Measurements from ENCODE around the gene MPST. TPM values are rescaled to one million over a fixed set of nuclear protein-coding genes. Genes with fewer than 3 reads are reported as not detected.

MPST gene
- total RNA-seq, 1 donor from 2014 or later: 101 TPM

- H3K4me1 Mint-ChIP-seq (ENCODE audit: low read depth): no peaks in the 10 kb centered on the region
- H3K27ac Mint-ChIP-seq: no peak overlapping the region
- H3K9me3 Mint-ChIP-seq (ENCODE audit: low read depth): no peaks in the 10 kb centered on the region
- H3K4me3 Mint-ChIP-seq (ENCODE audit: low read depth): no peak overlapping the region
- H3K27me3 Mint-ChIP-seq: peaks cover 30% of the 10 kb centered on the region
- DNase-seq (ENCODE audit: low spot score, unreplicated experiment): no peak
- TF ChIP-seq CTCF (IDR thresholded peaks at IDR 0.05; ENCODE audit: unreplicated experiment): no peak
- H3K36me3 Mint-ChIP-seq (ENCODE audit: insufficient read depth): no peaks in the 10 kb centered on the region
Measured at GRCh38 chr22:37007651-37008050, 11.9 kb upstream of the MPST start.

DNA sequence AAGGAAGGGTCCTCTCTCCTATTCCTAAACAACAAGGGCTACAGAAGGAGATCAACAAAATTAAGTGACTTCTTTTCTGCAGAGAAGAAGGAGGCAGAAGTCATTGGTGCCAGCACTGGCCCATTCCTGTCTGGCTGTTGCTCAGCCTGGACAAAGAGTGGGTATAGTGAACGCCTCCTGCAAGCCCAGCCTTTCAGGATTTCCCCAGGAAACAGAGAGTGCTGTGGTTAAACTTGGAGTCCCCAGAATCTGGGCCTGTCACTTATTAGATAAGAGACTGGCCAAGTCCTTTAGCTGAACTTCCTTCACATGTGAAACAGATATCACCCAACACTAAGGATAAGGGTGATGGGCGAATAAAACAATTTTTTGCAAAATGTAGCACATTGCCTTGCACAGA is 11.2 kb upstream of the MPST start:
- Mint-ChIP-seq H3K4me3 (ENCODE audit: low read depth) (no peak overlapping the region), H3K27ac (no peak overlapping the region), H3K36me3 (ENCODE audit: insufficient read depth) (no peaks in the 10 kb centered on the region), H3K4me1 (ENCODE audit: low read depth) (no peaks in the 10 kb centered on the region), H3K9me3 (ENCODE audit: low read depth) (no peaks in the 10 kb centered on the region), H3K27me3 (peaks cover 22% of the 10 kb centered on the region)
- no peak for TF ChIP-seq CTCF (IDR thresholded peaks at IDR 0.05; ENCODE audit: unreplicated experiment)
- no peak for DNase-seq (ENCODE audit: low spot score, unreplicated experiment)

- Mint-ChIP-seq H3K4me1 (ENCODE audit: low read depth) (peaks cover 1% of the 10 kb centered on the region), H3K27me3 (peaks cover 21% of the 10 kb centered on the region), H3K9me3 (ENCODE audit: low read depth) (no peaks in the 10 kb centered on the region), H3K4me3 (ENCODE audit: low read depth) (no peak overlapping the region), H3K36me3 (ENCODE audit: insufficient read depth) (no peaks in the 10 kb centered on the region), H3K27ac (no peak overlapping the region)
- TF ChIP-seq CTCF (IDR thresholded peaks at IDR 0.05; ENCODE audit: unreplicated experiment): no peak
- DNase-seq (ENCODE audit: low spot score, unreplicated experiment): no peak
Measured at GRCh38 chr22:37009490-37009889, 10.1 kb upstream of the MPST start.

DNA sequence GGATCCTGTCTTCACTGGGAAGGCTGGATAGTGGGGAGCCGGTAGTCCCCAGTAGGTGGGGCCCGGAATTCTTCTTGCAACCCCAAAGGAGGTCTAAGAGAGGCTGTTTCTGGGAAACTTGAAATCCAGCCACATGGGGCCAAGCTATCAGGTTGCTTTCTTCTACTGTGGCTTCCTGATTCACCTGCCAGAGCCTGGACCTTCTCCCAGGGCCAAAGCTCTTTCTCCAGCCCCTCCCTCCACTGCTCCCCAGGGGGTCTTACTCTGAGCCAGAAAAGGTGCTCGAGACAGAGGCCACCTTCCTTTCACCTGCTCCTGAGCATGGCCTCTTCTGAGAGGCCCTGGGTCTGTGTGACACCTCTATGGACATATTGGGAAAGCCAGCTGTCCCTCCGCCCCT is 9.4 kb upstream of the MPST start:
- Mint-ChIP-seq H3K9me3 (ENCODE audit: low read depth) (no peaks in the 10 kb centered on the region), H3K4me3 (ENCODE audit: low read depth) (no peak overlapping the region), H3K4me1 (ENCODE audit: low read depth) (peaks cover 5% of the 10 kb centered on the region), H3K27me3 (peaks cover 21% of the 10 kb centered on the region), H3K27ac (no peak overlapping the region), H3K36me3 (ENCODE audit: insufficient read depth) (peaks cover under 1% of the 10 kb centered on the region)
- DNase-seq (ENCODE audit: low spot score, unreplicated experiment): no peak
- no peak for TF ChIP-seq CTCF (IDR thresholded peaks at IDR 0.05; ENCODE audit: unreplicated experiment)

DNA sequence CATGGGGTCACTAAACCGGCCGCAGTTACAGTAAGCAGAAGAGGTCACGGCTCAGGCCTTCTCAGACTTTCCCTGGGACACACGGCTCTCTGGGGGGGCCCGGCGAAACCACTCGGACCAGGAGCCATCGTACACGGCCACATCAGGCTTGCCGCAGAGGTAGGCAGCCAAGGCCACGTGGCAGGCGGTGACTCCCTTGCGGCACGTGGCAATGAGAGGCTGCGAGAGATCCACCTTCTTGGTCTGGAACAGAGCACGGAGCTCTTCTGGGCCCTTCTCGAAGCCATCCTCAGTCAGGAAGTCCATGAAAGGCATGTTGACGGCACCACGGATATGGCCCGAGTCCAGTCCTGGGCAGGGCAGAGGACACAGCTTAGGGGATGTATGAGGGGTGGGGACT is 8.6 kb upstream of the MPST start:
- H3K4me1 Mint-ChIP-seq (ENCODE audit: low read depth): peaks cover 9% of the 10 kb centered on the region
- no peaks in the 10 kb centered on the region for H3K9me3 Mint-ChIP-seq (ENCODE audit: low read depth)
- H3K36me3 Mint-ChIP-seq (ENCODE audit: insufficient read depth): peaks cover 1% of the 10 kb centered on the region
- H3K4me3 Mint-ChIP-seq (ENCODE audit: low read depth): no peak overlapping the region
- peaks cover 17% of the 10 kb centered on the region for H3K27me3 Mint-ChIP-seq
- no peak for TF ChIP-seq CTCF (IDR thresholded peaks at IDR 0.05; ENCODE audit: unreplicated experiment)
- H3K27ac Mint-ChIP-seq: no peak overlapping the region
- no peak for DNase-seq (ENCODE audit: low spot score, unreplicated experiment)
